Stimulated activated naive B cell treated with anti-CD40 and anti-IgM and Interleukin-4, amounts not matched to agents 10 μg/mL and 1 μg/mL and 100 μg/mL, for 72 hours (primary cell): Measurements from ENCODE around the gene TRIM17.
"Not testable (repeated sequence)": the region's sequence is repeated elsewhere in the genome, so short reads cannot be mapped to it uniquely, and the experiment has no call there.

Source experiments
- ATAC-seq, 2 donors: fragments of 150-1000 bp; cut with Tn5 transposase; replicated peaks; 2 replicates each; pipeline ENCODE4 v1.10.0; 2021; ENCODE audit warnings: moderate library complexity in 1 of 2
- DNase-seq: peaks from one replicate; pipeline ENCODE4 v3.0.0; 2021
- H3K27ac Mint-ChIP-seq: one replicate; pipeline ENCODE4 v1.8.0; 2022; ENCODE audit warnings: mild to moderate bottlenecking, mixed read lengths
- H3K27me3 Mint-ChIP-seq, 2 donors: one replicate each; pipeline ENCODE4 v1.8.0; 2022; ENCODE audit warnings: mixed read lengths in 2 of 2
- H3K36me3 Mint-ChIP-seq, 2 donors: one replicate each; pipeline ENCODE4 v1.8.0; 2022; ENCODE audit warnings: mixed read lengths in 2 of 2, mild to moderate bottlenecking in 1 of 2
- H3K4me1 Mint-ChIP-seq, 2 donors: one replicate each; pipeline ENCODE4 v1.8.0; 2022; ENCODE audit warnings: mixed read lengths in 2 of 2, mild to moderate bottlenecking in 1 of 2
- H3K4me3 Mint-ChIP-seq, 2 donors: one replicate each; pipeline ENCODE4 v1.8.0; 2022; ENCODE audit warnings: mild to moderate bottlenecking in 2 of 2, mixed read lengths in 2 of 2, moderate library complexity in 1 of 2
- H3K9me3 Mint-ChIP-seq, 2 donors: one replicate each; pipeline ENCODE4 v1.8.0; 2022; ENCODE audit warnings: mixed read lengths in 2 of 2, mild to moderate bottlenecking in 1 of 2

The TRIM17 gene

GRCh38 chr1:228438266-228438665 is 21.6 kb upstream of the TRIM17 start:
- Mint-ChIP-seq H3K4me1 (peaks cover 0 to 4% of the 10 kb centered on the region in 2 donors), H3K27me3 (peaks cover 58 to 73% of the 10 kb centered on the region in 2 donors), H3K4me3 (no peak overlapping the region), H3K36me3 (no peaks in the 10 kb centered on the region), H3K9me3 (no peaks in the 10 kb centered on the region), H3K27ac (no peak overlapping the region)
- ATAC-seq = no peak
- DNase-seq = no peak

- no peak for ATAC-seq
- Mint-ChIP-seq H3K27me3 (peaks cover 59 to 72% of the 10 kb centered on the region in 2 donors), H3K4me1 (peaks cover 0 to 4% of the 10 kb centered on the region in 2 donors), H3K36me3 (no peaks in the 10 kb centered on the region), H3K27ac (no peak overlapping the region), H3K4me3 (no peak overlapping the region), H3K9me3 (no peaks in the 10 kb centered on the region)
- no peak for DNase-seq
Observed at GRCh38 chr1:228437424-228437962, 20.8 kb upstream of the TRIM17 start.

- no peak overlapping the region for H3K4me3 Mint-ChIP-seq
- peaks cover 0 to 4% of the 10 kb centered on the region in 2 donors for H3K4me1 Mint-ChIP-seq
- no peak overlapping the region for H3K27ac Mint-ChIP-seq
- DNase-seq = no peak
- no peaks in the 10 kb centered on the region for H3K36me3 Mint-ChIP-seq
- no peak for ATAC-seq
- no peaks in the 10 kb centered on the region for H3K9me3 Mint-ChIP-seq
- H3K27me3 Mint-ChIP-seq = peaks cover 52 to 69% of the 10 kb centered on the region in 2 donors
Observed at GRCh38 chr1:228434689-228435088, 18.0 kb upstream of the TRIM17 start.

DNA sequence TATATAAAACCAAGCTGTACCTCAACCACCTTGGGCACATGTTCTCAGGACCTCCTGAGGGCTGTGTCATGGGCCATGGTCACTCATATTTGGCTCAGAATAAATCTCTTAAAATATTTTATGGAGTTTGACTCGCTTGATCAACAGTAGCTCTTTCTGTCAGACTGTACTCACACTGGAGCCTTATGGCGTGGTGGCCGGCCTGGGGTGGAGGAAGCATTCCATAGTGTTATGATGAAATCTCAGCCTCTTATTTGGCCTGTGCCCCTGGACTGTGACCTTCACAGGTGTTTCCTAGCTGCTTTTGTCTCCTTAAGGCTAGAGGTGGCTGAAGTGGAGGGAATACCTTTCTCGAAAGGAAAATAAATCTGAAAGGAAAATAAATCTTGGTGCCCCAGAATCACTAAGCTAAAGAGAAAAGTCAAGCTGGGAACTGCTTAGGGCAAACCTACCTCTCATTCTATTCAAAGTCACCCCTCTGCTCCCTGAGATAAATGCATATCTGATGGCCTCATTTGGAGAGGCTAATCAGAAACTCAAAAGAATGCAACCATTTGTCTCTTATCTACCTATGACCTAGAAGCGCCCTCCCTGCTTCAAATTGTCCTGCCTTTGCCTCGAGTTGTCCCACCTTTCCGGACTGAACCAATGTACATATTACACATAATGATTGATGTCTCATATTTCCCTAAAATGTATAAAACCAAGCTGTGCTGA is 16.8 kb upstream of the TRIM17 start:
- not testable (repeated sequence) for H3K4me1 Mint-ChIP-seq, DNase-seq, H3K4me3 Mint-ChIP-seq, ATAC-seq, H3K27ac Mint-ChIP-seq, H3K36me3 Mint-ChIP-seq, H3K9me3 Mint-ChIP-seq
- peaks cover 45 to 69% of the 10 kb centered on the region in 2 donors for H3K27me3 Mint-ChIP-seq

GRCh38 chr1:228430243-228430642 is 13.6 kb upstream of the TRIM17 start:
- Mint-ChIP-seq H3K27me3 (peaks cover 32 to 67% of the 10 kb centered on the region in 2 donors), H3K36me3 (no peaks in the 10 kb centered on the region), H3K9me3 (no peaks in the 10 kb centered on the region), H3K4me3 (no peak overlapping the region), H3K4me1 (no peaks in the 10 kb centered on the region), H3K27ac (no peak overlapping the region)
- no peak for DNase-seq
- no peak for ATAC-seq

GRCh38 chr1:228429698-228430097 is 13.0 kb upstream of the TRIM17 start:
- peaks cover 28 to 62% of the 10 kb centered on the region in 2 donors for H3K27me3 Mint-ChIP-seq
- DNase-seq = no peak
- no peak overlapping the region for H3K27ac Mint-ChIP-seq
- H3K4me1 Mint-ChIP-seq = no peaks in the 10 kb centered on the region
- no peak for ATAC-seq
- H3K4me3 Mint-ChIP-seq = no peak overlapping the region
- H3K9me3 Mint-ChIP-seq = no peaks in the 10 kb centered on the region
- no peaks in the 10 kb centered on the region for H3K36me3 Mint-ChIP-seq

GRCh38 chr1:228429007-228429406 is 12.3 kb upstream of the TRIM17 start:
- Mint-ChIP-seq H3K4me3 (no peak overlapping the region), H3K9me3 (no peaks in the 10 kb centered on the region), H3K27ac (no peak overlapping the region), H3K36me3 (no peaks in the 10 kb centered on the region), H3K27me3 (peaks cover 26 to 59% of the 10 kb centered on the region in 2 donors), H3K4me1 (no peaks in the 10 kb centered on the region)
- DNase-seq (no peak), ATAC-seq (no peak)

DNA sequence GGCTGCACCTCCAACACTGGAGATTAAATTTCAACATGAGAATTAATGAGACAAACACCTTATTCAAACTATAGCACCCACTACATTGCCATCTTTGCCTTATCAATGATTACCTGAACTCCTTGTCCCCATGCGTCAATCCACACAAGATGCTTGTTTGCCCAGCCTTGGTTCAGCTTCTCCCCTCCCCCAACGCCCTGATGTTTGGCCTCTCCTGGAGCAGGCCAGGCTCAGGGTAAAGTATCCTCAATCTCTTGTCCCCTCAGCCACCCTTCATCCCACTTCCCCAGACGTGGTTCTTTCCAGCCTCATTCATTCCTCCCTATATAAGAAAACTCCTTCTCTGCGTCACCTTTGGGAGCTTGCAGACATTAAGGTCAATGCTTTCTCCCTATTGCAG is 11.8 kb upstream of the TRIM17 start:
- no peak for DNase-seq
- Mint-ChIP-seq H3K27me3 (peaks cover 26 to 59% of the 10 kb centered on the region in 2 donors), H3K9me3 (no peaks in the 10 kb centered on the region), H3K4me3 (no peak overlapping the region), H3K27ac (no peak overlapping the region), H3K36me3 (no peaks in the 10 kb centered on the region), H3K4me1 (no peaks in the 10 kb centered on the region)
- no peak for ATAC-seq

DNA sequence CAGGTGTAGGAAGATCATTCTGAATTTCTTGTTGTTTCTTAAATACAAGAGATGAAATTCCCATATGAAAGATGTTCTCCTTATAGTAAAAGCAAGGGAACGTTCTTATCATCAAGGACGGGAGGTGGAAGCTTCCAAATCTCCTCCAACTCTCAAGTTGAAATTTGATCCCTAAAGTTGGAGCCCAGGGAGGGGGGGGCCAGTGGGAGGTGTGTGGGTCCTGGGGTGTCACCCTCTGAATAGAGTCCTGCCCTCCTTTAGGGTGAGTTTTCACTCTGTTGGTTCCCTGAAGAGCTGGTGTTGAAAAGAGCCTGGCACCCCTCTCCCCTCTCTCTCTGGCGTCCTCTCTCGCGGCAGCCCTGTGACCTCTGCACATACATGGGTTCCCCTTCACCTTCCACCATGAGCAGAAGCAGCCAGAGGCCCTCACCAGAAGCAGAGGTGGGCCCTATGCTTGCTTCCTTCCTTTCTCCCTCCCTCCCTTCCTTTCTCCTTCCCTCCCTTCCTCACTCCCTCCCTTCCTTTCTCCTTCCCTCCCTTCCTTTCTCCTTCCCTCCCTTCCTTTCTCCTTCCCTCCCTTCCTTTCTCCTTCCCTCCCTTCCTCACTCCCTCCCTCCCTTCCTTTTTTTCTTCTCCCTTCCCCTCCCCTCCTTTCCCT is 10.0 kb upstream of the TRIM17 start:
- Mint-ChIP-seq H3K36me3 (no peaks in the 10 kb centered on the region), H3K27me3 (peaks cover 29 to 54% of the 10 kb centered on the region in 2 donors), H3K4me1 (no peaks in the 10 kb centered on the region), H3K27ac (no peak overlapping the region), H3K9me3 (no peaks in the 10 kb centered on the region), H3K4me3 (no peak overlapping the region)
- ATAC-seq (no peak), DNase-seq (no peak)

DNA sequence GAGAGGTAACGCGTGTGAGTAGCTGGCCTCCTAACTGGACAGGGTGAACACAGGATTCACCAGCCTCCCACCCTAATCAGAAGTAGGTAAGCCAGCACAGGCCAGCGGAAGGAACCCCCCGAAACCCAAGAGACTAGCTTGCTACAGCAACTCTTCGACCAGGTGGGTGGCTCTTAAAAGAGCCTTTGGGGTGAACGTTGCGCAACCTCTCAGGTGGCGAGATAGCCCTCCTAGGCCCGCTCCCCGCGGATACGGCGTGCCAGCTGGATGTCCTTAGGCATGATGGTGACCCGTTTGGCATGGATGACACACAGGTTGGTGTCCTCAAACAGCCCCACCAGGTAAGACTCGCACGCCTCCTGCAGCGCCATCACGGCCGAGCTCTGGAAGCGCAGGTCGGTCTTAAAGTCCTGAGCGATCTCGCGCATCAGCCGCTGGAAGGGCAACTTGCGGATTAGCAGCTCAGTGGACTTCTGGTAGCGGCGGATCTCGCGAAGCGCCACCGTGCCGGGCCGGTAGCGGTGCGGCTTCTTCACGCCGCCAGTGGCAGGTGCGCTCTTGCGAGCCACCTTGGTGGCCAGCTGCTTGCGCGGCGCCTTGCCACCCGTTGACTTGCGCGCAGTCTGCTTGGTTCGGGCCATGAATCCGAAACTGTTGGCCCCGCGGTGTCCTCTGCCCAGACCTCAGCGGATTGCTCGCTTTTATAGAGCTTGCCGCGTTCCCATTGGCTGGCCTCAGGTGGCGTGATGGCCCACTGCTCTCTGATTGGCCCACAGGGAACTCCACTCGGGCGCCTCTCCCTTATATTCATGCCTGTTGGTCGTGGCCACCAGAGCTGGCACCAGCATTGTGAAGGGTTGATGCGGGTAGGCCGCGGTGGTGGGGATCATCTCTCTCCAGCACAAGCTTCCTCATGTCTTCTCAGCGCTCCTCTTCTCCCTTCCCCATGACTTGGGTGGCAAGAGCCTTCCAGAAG is 8.3 kb upstream of the TRIM17 start:
- Mint-ChIP-seq H3K4me1 (no peaks in the 10 kb centered on the region), H3K27me3 (peaks cover 25 to 62% of the 10 kb centered on the region in 2 donors), H3K36me3 (no peaks in the 10 kb centered on the region), H3K4me3 (no peak overlapping the region), H3K27ac (no peak overlapping the region), H3K9me3 (peaks cover 0 to 2% of the 10 kb centered on the region in 2 donors)
- no peak for ATAC-seq
- DNase-seq = no peak

- Mint-ChIP-seq H3K9me3 (peaks cover 0 to 2% of the 10 kb centered on the region in 2 donors), H3K27me3 (peaks cover 26 to 58% of the 10 kb centered on the region in 2 donors), H3K36me3 (no peaks in the 10 kb centered on the region), H3K27ac (no peak overlapping the region), H3K4me3 (no peak overlapping the region), H3K4me1 (no peaks in the 10 kb centered on the region)
- ATAC-seq = no peak
- no peak for DNase-seq
Observed at GRCh38 chr1:228423404-228424053, 6.9 kb upstream of the TRIM17 start.

DNA sequence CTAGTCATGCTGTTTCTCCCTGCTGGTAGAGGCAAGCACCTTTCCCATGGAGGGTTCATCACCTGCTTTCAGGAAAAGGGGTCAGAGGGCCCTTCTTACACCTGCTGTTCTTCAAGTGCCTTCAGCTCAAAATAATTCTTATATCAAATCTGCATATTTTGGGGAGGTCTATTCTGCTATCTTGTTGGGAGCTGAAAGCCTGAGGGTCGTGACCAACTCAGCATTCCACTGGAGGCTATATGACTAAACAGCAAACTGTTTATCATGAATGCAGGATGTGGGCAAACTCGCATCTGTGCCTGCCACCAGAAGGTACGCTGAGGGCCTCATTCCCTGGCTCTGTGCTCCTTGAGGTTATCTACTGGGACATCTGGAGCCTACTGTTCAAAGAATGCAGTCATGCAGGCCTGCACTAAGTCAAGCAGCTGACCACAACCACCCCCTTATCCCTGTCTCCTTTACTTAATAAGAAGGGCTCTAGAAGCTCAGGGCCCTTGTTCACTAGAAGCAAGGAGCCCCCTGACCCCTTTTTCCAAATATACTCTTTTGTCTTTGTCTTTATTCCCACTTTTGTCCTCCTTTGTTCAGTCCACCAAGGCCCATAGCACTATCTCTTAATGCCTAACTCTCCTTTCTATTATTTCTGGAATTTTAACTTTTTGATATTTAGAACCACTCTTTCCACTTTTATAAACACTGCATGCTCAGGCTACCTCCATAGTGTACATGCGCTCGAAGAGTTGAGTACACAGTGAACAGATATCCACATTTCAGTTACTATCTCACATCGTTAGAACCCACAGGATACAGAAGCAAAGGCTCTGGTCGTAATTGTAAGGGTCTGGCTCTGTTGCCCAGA is 4.5 kb upstream of the TRIM17 start:
- H3K36me3 Mint-ChIP-seq = no peaks in the 10 kb centered on the region
- H3K9me3 Mint-ChIP-seq = peaks cover 0 to 2% of the 10 kb centered on the region in 2 donors
- H3K4me1 Mint-ChIP-seq = peaks cover 8 to 12% of the 10 kb centered on the region in 2 donors
- peaks cover 44 to 58% of the 10 kb centered on the region in 2 donors for H3K27me3 Mint-ChIP-seq
- no peak overlapping the region for H3K27ac Mint-ChIP-seq
- no peak for ATAC-seq
- no peak overlapping the region for H3K4me3 Mint-ChIP-seq
- DNase-seq = no peak
